H1 (cell line): ENCODE results near the gene SLC1A2. TPM values are rescaled to one million over a fixed set of nuclear protein-coding genes. Genes with fewer than 3 reads are reported as not detected.

Experiments
- CTCF ChIA-PET: fragments of 300-600 bp; sonication (Branson Sonifier 250); formaldehyde crosslinking; loops from one replicate; lab custom pipeline; 2021; ENCODE audit not compliant: partially characterized antibody; lab: Charles Lee
- POLR2A ChIA-PET: fragments of 300-600 bp; sonication (Branson Sonifier 250); formaldehyde crosslinking; loops from one replicate; lab custom pipeline; 2021; ENCODE audit warnings: inconsistent platforms; ENCODE audit not compliant: partially characterized antibody; lab: Charles Lee
- DNase-seq, 2 experiments: peaks; one replicate each; pipeline versions ENCODE4 v3.0.0 to v3.0.0-alpha.2; 2010 to 2022; ENCODE audit warnings: low spot score in 2 of 2, low read depth in 1 of 2, mixed read lengths in 1 of 2
- FAIRE-seq: peaks from 2 replicates; lab custom pipeline; 2011; peaks lifted over from hg19 to GRCh38; lab: Jason Lieb, UNC
- H2AFZ ChIP-seq: 2 replicates; pipeline ENCODE4 v1.8.1; 2012; ENCODE audit warnings: low read length, inconsistent platforms
- H2AK5ac ChIP-seq: 2 replicates; pipeline ENCODE4 v1.6.1; 2013; ENCODE audit warnings: low read depth, low read length
- H2BK120ac ChIP-seq: replicated peaks from 2 replicates; pipeline ENCODE3; 2013; ENCODE audit warnings: low read depth, low read length, inconsistent platforms
- H2BK12ac ChIP-seq: 2 replicates; pipeline ENCODE4 v1.6.1; 2013; ENCODE audit warnings: low read depth, low read length
- H2BK15ac ChIP-seq: 2 replicates; pipeline ENCODE4 v1.6.1; 2013; ENCODE audit warnings: low read length
- H2BK20ac ChIP-seq: 2 replicates; pipeline ENCODE4 v1.6.1; 2013; ENCODE audit warnings: low read length
- H2BK5ac ChIP-seq: 2 replicates; pipeline ENCODE4 v1.6.1; 2013; ENCODE audit warnings: low read depth, low read length
- H3K14ac ChIP-seq: 2 replicates; pipeline ENCODE4 v1.6.1; 2013; ENCODE audit warnings: inconsistent platforms; ENCODE audit not compliant: insufficient read length
- H3K18ac ChIP-seq: 2 replicates; pipeline ENCODE4 v1.6.1; 2013; ENCODE audit warnings: low read length; ENCODE audit errors: extremely low read depth
- H3K23ac ChIP-seq: 2 replicates; pipeline ENCODE4 v1.6.1; 2013; ENCODE audit warnings: inconsistent platforms; ENCODE audit not compliant: insufficient read length
- H3K23me2 ChIP-seq: 2 replicates; pipeline ENCODE4 v1.6.1; 2013; ENCODE audit warnings: low read depth, low read length
- H3K27ac ChIP-seq: 2 replicates; pipeline ENCODE4 v1.6.1; 2011; ENCODE audit warnings: low read depth, low read length, inconsistent platforms
- H3K27me3 ChIP-seq, 4 experiments: replicated peaks in 1 of 4; 1 replicate in 1 of 4; 2 replicates in 3 of 4; pipeline versions ENCODE4 v1.6.1 to v1.8.1; 2011 to 2013; ENCODE audit warnings: low read length in 3 of 4, mild to moderate bottlenecking in 3 of 4, inconsistent platforms in 2 of 4, mixed read lengths in 2 of 4, moderate library complexity in 1 of 4; ENCODE audit not compliant: control insufficient read depth in 3 of 4, insufficient read depth in 3 of 4; ENCODE audit errors: extremely low read depth in 1 of 4
- H3K36me3 ChIP-seq, 4 experiments: 2 replicates each; pipeline versions ENCODE4 v1.6.1 to v1.8.1; 2011 to 2013; ENCODE audit warnings: mild to moderate bottlenecking in 4 of 4, low read length in 3 of 4, moderate library complexity in 2 of 4, control low read depth in 1 of 4, inconsistent platforms in 1 of 4; ENCODE audit not compliant: insufficient read depth in 4 of 4, control insufficient read depth in 2 of 4
- H3K4ac ChIP-seq: replicated peaks from 2 replicates; pipeline ENCODE3; 2013; ENCODE audit warnings: low read length, low read depth, mixed read lengths, inconsistent platforms; ENCODE audit not compliant: insufficient read length
- H3K4me1 ChIP-seq, 4 experiments: replicated peaks in 1 of 4; 1 replicate in 1 of 4; 2 replicates in 3 of 4; pipeline versions ENCODE4 v1.6.1 to v1.8.1; 2011 to 2013; ENCODE audit warnings: low read length in 3 of 4, inconsistent platforms in 2 of 4, mixed read lengths in 1 of 4; ENCODE audit not compliant: insufficient read depth in 4 of 4, control insufficient read depth in 3 of 4
- H3K4me2 ChIP-seq, 2 experiments: 2 replicates each; pipeline versions ENCODE4 v1.6.1 to v1.8.1; 2011 to 2013; ENCODE audit warnings: low read depth in 2 of 2, low read length in 2 of 2, control low read depth in 1 of 2, inconsistent platforms in 1 of 2, mild to moderate bottlenecking in 1 of 2; ENCODE audit not compliant: insufficient read depth in 1 of 2
- H3K4me3 ChIP-seq, 4 experiments: fragments of 200-600, 300-600 bp in 1 of 4; sonication (generic), shearing (Covaris generic), sonication (Bioruptor Twin) in 1 of 4; 2 replicates each; pipeline versions ENCODE4 v1.5.1 to v1.8.1; 2011 to 2016; ENCODE audit warnings: low read length in 4 of 4, low read depth in 3 of 4, control low read depth in 2 of 4, inconsistent platforms in 2 of 4, mild to moderate bottlenecking in 2 of 4, mixed read lengths in 1 of 4, moderate library complexity in 1 of 4; ENCODE audit not compliant: insufficient read depth in 2 of 4; ENCODE audit errors: extremely low read depth in 1 of 4
- H3K56ac ChIP-seq: replicated peaks from 2 replicates; pipeline ENCODE3; 2013; ENCODE audit warnings: low read depth, mild to moderate bottlenecking, mixed read lengths, low read length, inconsistent platforms; ENCODE audit not compliant: insufficient read length
- H3K79me1 ChIP-seq: 2 replicates; pipeline ENCODE4 v1.6.1; 2013; ENCODE audit warnings: low read depth, low read length, control low read depth
- H3K79me2 ChIP-seq, 2 experiments: 2 replicates each; pipeline versions ENCODE4 v1.6.1 to v1.8.1; 2012 to 2013; ENCODE audit warnings: low read length in 2 of 2, mild to moderate bottlenecking in 2 of 2, inconsistent platforms in 1 of 2; ENCODE audit not compliant: insufficient read depth in 2 of 2, control insufficient read depth in 1 of 2
- H3K9ac ChIP-seq, 4 experiments: replicated peaks in 1 of 4; 1 replicate in 1 of 4; 2 replicates in 3 of 4; pipeline versions ENCODE4 v1.6.1 to v1.8.1; 2011 to 2013; ENCODE audit warnings: low read depth in 3 of 4, low read length in 3 of 4, control low read depth in 2 of 4, mild to moderate bottlenecking in 2 of 4, moderate library complexity in 2 of 4, inconsistent platforms in 1 of 4; ENCODE audit errors: extremely low read depth in 1 of 4
- H3K9me3 ChIP-seq, 2 experiments: 2 replicates each; pipeline versions ENCODE4 v1.6.1 to v1.8.1; 2012 to 2013; ENCODE audit warnings: mild to moderate bottlenecking in 2 of 2, moderate library complexity in 2 of 2, control low read depth in 1 of 2, inconsistent platforms in 1 of 2, low read depth in 1 of 2, low read length in 1 of 2, mixed read lengths in 1 of 2; ENCODE audit not compliant: insufficient read depth in 2 of 2
- H4K20me1 ChIP-seq, 2 experiments: replicated peaks in 1 of 2; 2 replicates each; pipeline versions ENCODE3 to v1.8.1; 2011 to 2013; ENCODE audit warnings: inconsistent platforms in 2 of 2, low read length in 2 of 2, mild to moderate bottlenecking in 1 of 2; ENCODE audit not compliant: insufficient read depth in 2 of 2, control insufficient read depth in 1 of 2
- H4K5ac ChIP-seq: 2 replicates; pipeline ENCODE4 v1.6.1; 2013; ENCODE audit warnings: low read length, low read depth, mixed read lengths, inconsistent platforms; ENCODE audit not compliant: insufficient read length
- H4K8ac ChIP-seq: 2 replicates; pipeline ENCODE4 v1.8.0; 2013; ENCODE audit warnings: mild to moderate bottlenecking, moderate library complexity, low read length, inconsistent platforms; ENCODE audit not compliant: insufficient read depth; ENCODE audit errors: extremely low read depth
- H4K91ac ChIP-seq: replicated peaks from 2 replicates; pipeline ENCODE3; 2013; ENCODE audit warnings: low read length, mixed read lengths, inconsistent platforms; ENCODE audit not compliant: insufficient read length
- ASH2L ChIP-seq: fragments of 200-600, 300-600 bp; sonication (generic); IDR thresholded peaks from one replicate; pipeline ENCODE4 v1.7.1; 2017; ENCODE audit warnings: low read length
- BACH1 ChIP-seq: IDR thresholded peaks from 2 replicates; pipeline ENCODE4 v1.6.1; 2012; ENCODE audit warnings: low read length, improper control_type of control experiment
- BCL11A ChIP-seq, 2 experiments: IDR thresholded peaks; one replicate each; pipeline ENCODE4 v1.6.1; 2011; ENCODE audit warnings: low read depth in 2 of 2, low read length in 2 of 2, mild to moderate bottlenecking in 2 of 2
- EP300 ChIP-seq, 2 experiments: IDR thresholded peaks; 1 replicate in 1 of 2; 2 replicates in 1 of 2; pipeline ENCODE4 v1.6.1; 2011 to 2012; ENCODE audit warnings: low read depth in 2 of 2, low read length in 2 of 2, mild to moderate bottlenecking in 2 of 2, borderline replicate concordance in 1 of 2, inconsistent platforms in 1 of 2, moderate library complexity in 1 of 2
- FOSL1 ChIP-seq: IDR thresholded peaks from 2 replicates; pipeline ENCODE4 v1.6.1; 2011; ENCODE audit warnings: mild to moderate bottlenecking, low read depth, low read length, moderate library complexity; ENCODE audit not compliant: insufficient read depth
- JUN ChIP-seq: IDR thresholded peaks from 2 replicates; pipeline ENCODE4 v1.6.1; 2011; ENCODE audit warnings: low read depth, mild to moderate bottlenecking, improper control_type of control experiment, low read length
- KDM4A ChIP-seq: IDR thresholded peaks from one replicate; pipeline ENCODE4 v1.7.1; 2012; ENCODE audit warnings: low read depth, mild to moderate bottlenecking, moderate library complexity, low read length, inconsistent platforms; ENCODE audit not compliant: severe bottlenecking
- KDM5A ChIP-seq: fragments of 200-600 bp; IDR thresholded peaks from 2 replicates; pipeline ENCODE4 v1.7.1; 2012; ENCODE audit warnings: mild to moderate bottlenecking, low read length, inconsistent platforms, mixed read lengths
- RAD21 ChIP-seq, 2 experiments: IDR thresholded peaks in 1 of 2; conservative IDR thresholded peaks in 1 of 2; 2 replicates each; pipeline ENCODE4 v1.6.1; 2011; ENCODE audit warnings: low read depth in 2 of 2, low read length in 2 of 2, improper control_type of control experiment in 1 of 2, inconsistent platforms in 1 of 2, mild to moderate bottlenecking in 1 of 2, moderate library complexity in 1 of 2
- SP2 ChIP-seq: IDR thresholded peaks from 2 replicates; pipeline ENCODE4 v1.6.1; 2012; ENCODE audit warnings: mild to moderate bottlenecking, low read length, inconsistent platforms
- TAF1 ChIP-seq: IDR thresholded peaks from 2 replicates; pipeline ENCODE4 v1.6.1; 2011; ENCODE audit warnings: mild to moderate bottlenecking, low read depth, low read length
- WGBS, 2 experiments: shearing (Covaris generic) in 1 of 2; methylation state at CpG; one replicate each; pipeline versions ENCODE4 v1.1.6 to v1.1.7; 2013 to 2015; ENCODE audit warnings: low lambda C conversion rate in 2 of 2, mixed read lengths in 2 of 2, inconsistent platforms in 1 of 2, low coverage in 1 of 2, missing lambda C conversion rate in 1 of 2; ENCODE audit not compliant: insufficient replicate concordance in 2 of 2, insufficient coverage in 1 of 2, insufficient read length in 1 of 2; ENCODE audit errors: extremely low coverage in 1 of 2, missing lambda C conversion rate in 1 of 2; 5-methylcytosine and 5-hydroxymethylcytosine counted together
- polyA plus RNA-seq, 7 experiments: library from polyadenylated mRNA; depleted of rRNA in 3 of 7; stranded (reverse) in 5 of 7; unstranded in 2 of 7; fragments of >200 nt in 5 of 7; fragments of 200-250 nt in 2 of 7; gene quantifications; 1 replicate in 5 of 7; 2 replicates in 1 of 7; 4 replicates in 1 of 7; pipeline versions ENCODE4 v1.2.1 to v1.2.3, GENCODE V29; 2011 to 2013; ENCODE audit warnings: missing spikeins in 2 of 7, mixed read lengths in 2 of 7
- total RNA-seq: library from RNA; stranded (reverse); fragmentation: NEBNext Ultra II Directional; extraction: Animal tissue kit (Norgen Biotek cat#: 25700); gene quantifications from 2 replicates; pipeline ENCODE4 v1.2.1, GENCODE V29; 2021

The SLC1A2 gene
- total and polyA plus RNA-seq, 2 of the 8 experiments (the other 6 are each of a cell fraction or from before 2014, with no cell fraction given): 0.57 to 1.2 TPM

DNA sequence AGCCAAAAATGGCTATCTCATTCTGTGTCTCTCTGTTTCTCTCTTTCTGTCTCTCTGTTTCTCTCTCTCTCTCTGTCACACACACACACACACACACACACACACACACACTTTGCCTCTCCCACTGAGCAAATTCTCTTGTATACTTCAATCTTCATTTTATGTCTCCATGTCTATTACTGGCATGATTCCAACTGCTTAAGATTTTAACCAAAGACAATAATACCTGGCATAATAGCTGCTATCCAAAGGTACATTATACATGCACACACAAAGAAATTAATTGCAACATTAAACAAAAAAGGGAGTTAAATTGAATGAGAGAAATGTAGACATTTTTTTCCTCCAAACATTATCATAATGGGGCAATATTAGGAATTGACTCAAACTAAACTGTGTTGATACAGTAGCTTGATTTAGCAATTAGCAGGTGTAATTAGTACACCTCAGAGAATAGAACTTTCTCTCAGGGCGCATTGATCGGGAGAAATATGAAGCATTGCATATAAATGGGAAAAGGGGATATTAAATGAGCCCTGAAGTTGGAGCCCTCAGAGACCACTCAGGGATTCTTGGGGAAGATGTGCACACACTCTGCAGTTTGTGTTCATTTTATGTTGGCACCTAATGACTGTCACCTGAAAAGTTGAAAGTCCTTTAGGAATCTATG, 17.4 kb upstream of the SLC1A2 start:
- CTCF ChIA-PET: interaction anchor here (1.6 kb wide), 1 partner anchor 10 kb away, joined by 6 read pairs; no protein-coding TSS in a partner anchor
- H4K5ac ChIP-seq: no peak overlapping the region
- H3K23me2 ChIP-seq: peaks cover 3% of the 10 kb centered on the region; the same call in 1 of the 2 replicates
- H3K18ac ChIP-seq: no peak overlapping the region
- H3K4me3 ChIP-seq: no peak overlapping the region
- no peak overlapping the region for H2BK120ac ChIP-seq
- H2AFZ ChIP-seq: no peak overlapping the region
- H2AK5ac ChIP-seq: no peak overlapping the region
- H3K9ac ChIP-seq: no peak overlapping the region
- DNase-seq: no peak
- no peak overlapping the region for H4K8ac ChIP-seq
- H3K4me1 ChIP-seq: no peaks in the 10 kb centered on the region
- H3K9me3 ChIP-seq: no peaks in the 10 kb centered on the region
- H4K20me1 ChIP-seq: no peaks in the 10 kb centered on the region
- H3K4me2 ChIP-seq: no peak overlapping the region
- POLR2A ChIA-PET: no interaction called here
- no peak overlapping the region for H2BK15ac ChIP-seq
- no peak overlapping the region for H3K56ac ChIP-seq
- peaks cover 0 to 3% (median 0%) of the 10 kb centered on the region in 4 experiments; a peak in 3 of 8 replicates for H3K36me3 ChIP-seq
- H3K14ac ChIP-seq: no peak overlapping the region
- FAIRE-seq: no peak
- H3K79me1 ChIP-seq: no peaks in the 10 kb centered on the region
- H2BK12ac ChIP-seq: no peak overlapping the region
- no peak overlapping the region for H4K91ac ChIP-seq
- H2BK20ac ChIP-seq: no peak overlapping the region
- H3K23ac ChIP-seq: no peak overlapping the region
- no peak overlapping the region for H2BK5ac ChIP-seq
- no peak overlapping the region for H3K27ac ChIP-seq
- no peaks in the 10 kb centered on the region for H3K79me2 ChIP-seq
- H3K27me3 ChIP-seq: no peaks in the 10 kb centered on the region
- H3K4ac ChIP-seq: no peak overlapping the region
- WGBS, 2 experiments: 90% methylated on average over 2 of the region's 2 CpGs; no CpG with 5 or more reads in 1 of the 2 experiments
- TF ChIP-seq SP2: no peak
- TF ChIP-seq ASH2L: no peak
- TF ChIP-seq BCL11A (IDR thresholded peaks at IDR 0.05; ENCODE audit: low read depth in 2 of 2, low read length in 2 of 2): no peak
- TF ChIP-seq FOSL1: no peak
- no peak for TF ChIP-seq RAD21 (IDR thresholded peaks at IDR 0.05 in 1 of 2, conservative IDR thresholded peaks at IDR 0.05 in 1 of 2; ENCODE audit: low read depth in 2 of 2, low read length in 2 of 2)
- TF ChIP-seq KDM4A: no peak
- no peak for TF ChIP-seq KDM5A
- TF ChIP-seq TAF1: no peak
- no peak for TF ChIP-seq JUN
- no peak for TF ChIP-seq BACH1
- no peak for TF ChIP-seq EP300 (IDR thresholded peaks at IDR 0.05; ENCODE audit: borderline replicate concordance in 1 of 2, low read depth in 2 of 2, low read length in 2 of 2)
